ENCODE data around the gene DNTT.

Gene DNTT

DNA sequence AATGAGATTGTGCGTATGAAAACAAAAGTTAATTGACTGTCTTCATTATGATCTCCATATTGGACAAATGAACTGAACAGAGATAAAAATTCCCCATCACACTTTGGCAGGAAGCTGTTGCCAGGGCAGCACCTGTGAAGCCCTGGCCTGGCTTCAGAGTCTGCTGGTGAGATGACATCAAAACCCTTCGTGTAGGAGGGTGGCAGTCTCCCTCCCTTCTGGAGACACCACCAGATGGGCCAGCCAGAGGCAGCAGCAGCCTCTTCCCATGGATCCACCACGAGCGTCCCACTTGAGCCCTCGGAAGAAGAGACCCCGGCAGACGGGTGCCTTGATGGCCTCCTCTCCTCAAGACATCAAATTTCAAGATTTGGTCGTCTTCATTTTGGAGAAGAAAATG is at the start of gene DNTT:
TSS of gene DNTT (plus strand) at position 205 of the 400 bp plus-strand sequence. CDS start at position 269, 64 bp downstream.
- no peak for DNase-seq (ENCODE audit: low read depth in 2 of 2, low spot score in 1 of 2)

DNA sequence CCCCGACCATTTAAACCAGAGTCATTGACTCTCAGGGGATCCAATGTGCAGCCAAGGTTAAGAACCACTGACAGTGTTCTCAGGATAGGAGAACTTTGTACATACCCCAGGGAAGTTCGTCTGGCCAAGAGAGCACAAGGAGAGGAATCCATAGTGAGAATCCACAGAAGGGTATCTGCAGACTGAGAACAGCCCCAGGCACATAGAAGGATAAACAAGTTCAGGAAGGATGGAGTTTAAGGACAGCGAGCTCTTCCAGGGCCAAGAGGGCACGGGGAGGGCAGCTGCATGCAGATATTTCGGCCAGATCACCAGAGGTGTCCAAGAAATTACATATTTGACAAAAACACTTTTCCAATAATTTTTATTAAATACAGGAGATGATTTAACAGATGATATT is 49.3 kb upstream of the DNTT start:
- no peak for DNase-seq (ENCODE audit: low read depth in 2 of 2, low spot score in 1 of 2)

DNA sequence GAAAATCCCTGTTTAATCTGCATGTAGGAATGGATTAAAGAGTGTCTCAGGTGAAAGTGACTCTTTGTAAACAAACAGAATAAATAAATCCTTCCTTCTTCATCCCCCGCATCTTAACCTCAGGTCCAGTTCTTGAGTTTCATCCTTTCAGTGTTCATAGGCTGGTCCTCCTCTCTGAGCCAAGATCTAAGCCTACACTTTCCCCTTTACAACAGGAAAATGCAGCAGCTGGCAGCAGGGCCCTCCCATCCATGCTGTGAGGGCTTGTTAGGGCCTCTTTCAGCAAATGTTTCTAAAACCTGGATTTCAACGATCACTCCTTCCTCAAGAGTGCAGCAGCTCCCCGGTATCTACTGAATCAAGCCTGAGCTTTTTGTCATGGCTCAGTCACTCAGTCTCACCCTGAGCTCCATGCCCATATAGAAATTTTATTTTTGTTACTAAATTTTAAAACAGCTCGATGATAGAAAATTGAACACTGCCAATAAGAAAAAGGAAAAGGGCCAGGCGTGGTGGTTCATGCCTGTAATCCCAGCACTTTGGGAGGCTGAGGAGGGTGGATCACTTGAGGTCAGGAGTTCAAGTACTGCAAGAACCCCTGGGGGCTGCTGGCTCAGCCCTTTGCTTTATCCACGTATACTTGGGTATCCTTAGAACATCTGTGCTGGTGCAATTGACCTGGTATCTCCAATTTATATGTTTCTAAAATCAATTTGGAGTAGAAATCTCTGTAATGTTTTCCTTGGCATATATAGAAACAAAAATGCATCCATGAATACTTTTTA is 48.5 kb upstream of the DNTT start:
- no peak for DNase-seq (ENCODE audit: low read depth in 2 of 2, low spot score in 1 of 2)

DNA sequence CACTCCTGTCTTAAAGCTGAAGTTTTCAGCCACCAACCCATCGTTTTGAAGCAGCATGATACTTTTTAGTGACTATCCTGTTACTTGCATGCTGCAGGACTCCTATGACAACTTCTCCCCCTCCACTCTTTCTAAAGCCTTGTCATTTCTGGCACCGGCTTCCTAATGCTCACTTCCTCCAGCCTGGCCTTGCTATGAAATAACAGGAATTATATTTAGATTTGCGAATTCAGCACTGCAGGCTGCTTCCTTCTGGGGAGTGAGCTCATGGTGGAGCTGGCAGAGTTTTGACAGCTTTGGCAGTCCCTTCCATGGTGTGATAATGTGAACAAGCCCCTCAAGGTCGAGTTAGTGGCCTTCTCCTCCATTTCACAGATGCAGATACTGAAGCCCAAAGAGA is 46.3 kb upstream of the DNTT start:
- DNase-seq (ENCODE audit: low read depth in 2 of 2, low spot score in 1 of 2), result no peak

DNA sequence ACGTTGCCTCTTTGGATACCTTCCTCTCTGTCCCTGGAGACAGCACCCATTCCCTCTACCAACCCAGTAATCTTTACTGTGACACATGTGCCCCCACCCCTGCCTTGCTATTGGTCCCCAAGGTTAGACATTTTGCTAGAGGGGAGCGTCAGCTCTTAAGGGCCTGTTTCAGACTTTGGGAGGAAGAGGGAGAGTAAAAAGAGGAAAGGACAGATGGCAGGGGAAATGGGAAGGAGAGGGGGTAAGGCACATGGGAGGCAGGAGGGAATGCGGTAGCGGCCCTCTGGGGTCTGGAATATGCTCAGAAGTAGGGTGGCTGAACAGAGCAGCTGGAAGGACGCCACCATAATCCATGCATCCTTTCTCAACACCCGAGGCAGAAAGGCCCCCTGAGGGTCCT is 45.1 kb upstream of the DNTT start:
- DNase-seq (ENCODE audit: low read depth in 2 of 2, low spot score in 1 of 2), result no peak

DNA sequence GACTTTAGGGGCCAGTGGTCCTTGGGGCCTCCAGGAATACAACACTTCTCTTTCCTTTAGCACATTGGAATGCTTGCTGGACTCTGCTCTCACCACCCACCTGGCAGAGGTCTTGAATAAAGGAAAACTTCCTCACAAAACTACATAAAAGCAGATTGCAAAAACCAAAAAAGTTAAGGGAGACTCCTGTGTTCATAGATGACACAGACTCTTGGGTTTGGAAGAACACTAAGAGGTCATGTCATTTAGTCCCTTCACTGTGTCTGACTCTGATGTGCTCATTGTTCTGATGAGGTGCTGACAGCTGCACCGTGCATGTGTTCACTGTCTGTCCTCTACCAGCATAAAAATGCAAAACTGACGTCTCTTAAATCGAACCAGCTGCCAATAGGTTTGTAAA is 44.2 kb upstream of the DNTT start:
- DNase-seq (ENCODE audit: low read depth in 2 of 2, low spot score in 1 of 2), result no peak

DNA sequence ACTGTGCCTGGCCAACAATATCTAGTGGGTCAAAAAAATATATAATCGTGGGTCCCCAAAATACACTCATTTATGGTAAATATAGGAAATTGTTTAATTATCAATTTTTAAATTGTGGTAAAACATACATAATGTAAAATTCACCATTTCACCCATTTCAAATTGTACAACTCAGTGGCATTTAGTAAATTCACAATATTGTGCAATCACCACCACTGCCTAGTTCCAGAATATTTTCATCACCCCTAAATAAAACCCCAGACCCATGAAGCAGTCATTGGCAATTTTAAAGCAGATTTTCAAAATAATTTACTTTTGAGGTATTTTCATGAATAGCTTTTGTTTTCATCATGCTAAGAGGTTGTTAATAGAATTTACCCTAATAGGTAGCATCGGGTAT is 43.1 kb upstream of the DNTT start:
- DNase-seq (ENCODE audit: low read depth in 2 of 2, low spot score in 1 of 2), result no peak

DNA sequence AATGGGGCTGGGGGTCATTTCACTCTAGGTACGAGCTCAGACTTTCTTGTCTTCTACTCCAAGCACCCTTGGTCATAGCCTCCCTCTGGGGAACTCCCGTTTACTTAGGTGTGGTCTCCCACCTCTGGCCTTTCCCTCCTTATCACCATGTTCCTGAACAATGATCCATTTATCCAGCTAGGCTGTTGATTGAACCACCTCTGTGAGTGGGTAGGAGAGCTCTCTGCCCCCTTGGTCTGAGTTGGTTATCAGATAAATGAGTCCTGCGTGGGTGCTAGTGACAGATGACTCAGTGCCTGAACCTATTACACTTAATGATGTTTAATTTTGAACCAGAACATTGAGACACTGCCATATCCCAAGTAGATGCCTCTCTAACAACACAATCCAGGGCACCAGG is 42.3 kb upstream of the DNTT start:
- DNase-seq (ENCODE audit: low read depth in 2 of 2, low spot score in 1 of 2), result no peak

DNA sequence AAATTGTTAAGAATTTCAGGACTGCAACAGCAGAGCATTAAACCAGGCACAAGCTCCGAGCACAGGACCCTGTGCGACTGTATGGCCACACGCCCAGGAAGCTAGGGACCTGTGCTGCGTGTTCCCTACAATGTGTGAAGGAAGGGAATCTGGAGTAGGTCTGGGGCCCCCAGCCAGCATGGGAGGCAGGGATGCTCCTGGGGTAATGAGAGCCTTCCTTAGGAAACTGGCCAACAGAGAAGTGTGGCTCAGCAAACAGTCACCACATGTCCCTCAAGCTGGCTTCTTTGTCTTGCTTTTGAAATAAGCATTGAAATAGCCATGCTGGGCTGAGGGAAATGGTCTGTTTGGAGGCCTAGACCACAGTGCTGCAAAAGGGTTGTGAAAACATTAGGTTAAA is 41.1 kb upstream of the DNTT start:
- no peak for DNase-seq (ENCODE audit: low read depth in 2 of 2, low spot score in 1 of 2)

DNA sequence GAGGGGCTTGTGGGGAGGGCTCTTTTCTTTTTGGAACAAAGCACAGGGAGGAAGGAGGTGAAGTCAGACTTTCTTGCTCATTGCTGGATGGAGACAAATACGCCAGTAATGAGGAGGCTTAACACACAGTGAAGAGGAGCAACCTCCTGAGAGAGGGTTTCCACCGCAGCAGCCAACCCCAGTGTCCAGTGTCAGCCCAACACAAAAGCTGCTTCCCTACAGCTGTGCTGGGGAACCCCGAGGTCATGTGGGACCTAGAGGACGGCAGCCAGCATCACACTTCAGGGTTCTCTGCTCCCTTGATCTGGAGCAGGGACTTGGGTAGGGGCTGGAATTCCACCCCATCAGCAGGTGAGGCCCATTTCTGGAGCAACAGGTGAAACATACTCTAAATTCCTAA is 40.6 kb upstream of the DNTT start:
- no peak for DNase-seq (ENCODE audit: low read depth in 2 of 2, low spot score in 1 of 2)

DNA sequence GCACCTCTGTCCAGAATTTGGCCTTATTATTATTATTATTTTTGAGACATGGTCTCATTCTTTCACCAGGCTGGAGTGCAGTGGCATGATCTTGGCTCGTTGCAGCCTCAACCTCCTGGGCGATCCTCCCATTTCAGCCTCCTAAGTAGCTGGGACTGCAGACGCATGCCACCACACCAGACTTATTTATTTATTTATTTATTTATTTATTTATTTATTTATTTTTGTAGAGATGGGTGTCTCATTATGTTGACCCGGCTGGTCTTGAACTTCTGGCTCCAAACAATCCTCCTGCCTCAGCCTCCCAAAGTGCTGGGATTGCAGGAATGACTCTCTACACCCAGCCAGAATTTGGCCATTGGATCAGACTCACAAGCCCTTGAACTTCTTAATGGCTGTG is 39.3 kb upstream of the DNTT start:
- no peak for DNase-seq (ENCODE audit: low read depth in 2 of 2, low spot score in 1 of 2)

DNA sequence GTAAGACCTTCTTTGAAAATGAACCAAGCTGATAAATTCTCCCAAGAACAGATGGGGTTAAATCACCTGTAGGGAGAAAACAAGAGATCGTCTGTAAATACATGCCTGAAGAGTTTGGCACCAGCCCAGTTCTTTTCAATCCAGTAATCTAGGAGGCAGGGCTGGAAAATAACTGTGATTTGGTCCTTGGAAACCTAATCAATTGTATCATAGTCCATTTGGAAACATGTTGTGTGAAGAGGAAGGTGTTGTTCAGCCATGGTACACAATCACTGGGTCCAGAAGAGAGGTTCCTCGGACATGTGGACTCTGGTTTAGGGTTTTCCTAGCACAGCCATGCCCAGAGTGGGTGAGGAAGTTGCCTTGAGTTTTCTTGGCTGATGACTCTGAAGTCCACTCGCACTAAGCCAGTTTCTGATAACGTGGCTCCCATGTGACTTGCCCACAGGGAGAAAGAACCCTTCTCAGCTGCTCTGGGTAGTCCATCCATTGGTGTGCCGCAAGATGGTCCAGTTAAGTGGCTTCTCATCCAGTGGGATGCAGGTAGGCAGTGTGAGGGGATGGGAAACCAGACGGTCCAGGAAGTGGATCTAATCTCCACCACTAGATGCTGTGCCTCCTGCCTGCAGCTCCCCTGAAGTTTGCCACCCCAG is 38.0 kb upstream of the DNTT start:
- DNase-seq (ENCODE audit: low read depth in 2 of 2, low spot score in 1 of 2), result no peak

DNA sequence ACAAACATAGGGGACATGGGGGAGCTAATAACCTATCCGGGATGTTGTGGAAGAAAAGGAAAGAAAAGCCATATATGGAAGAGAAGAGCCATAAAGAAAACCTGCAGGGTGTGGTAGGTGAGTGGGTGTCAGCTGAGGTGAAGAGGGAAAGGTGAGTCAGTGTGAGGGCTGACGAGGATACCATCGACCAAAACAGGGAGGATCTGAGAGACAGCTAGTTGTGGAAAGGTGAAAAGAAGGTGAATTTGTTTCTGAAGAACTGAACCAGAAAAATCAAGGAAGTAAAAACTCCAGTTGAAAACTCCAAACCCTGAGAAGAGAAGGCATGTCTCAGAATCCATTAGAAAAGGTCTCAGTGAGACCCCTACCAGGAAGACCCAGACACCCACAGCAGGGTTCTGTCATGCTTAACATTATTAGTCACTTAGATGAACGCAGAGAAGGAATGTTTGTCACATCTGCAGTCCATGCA is 37.0 kb upstream of the DNTT start:
- no peak for DNase-seq (ENCODE audit: low read depth in 2 of 2, low spot score in 1 of 2)

DNA sequence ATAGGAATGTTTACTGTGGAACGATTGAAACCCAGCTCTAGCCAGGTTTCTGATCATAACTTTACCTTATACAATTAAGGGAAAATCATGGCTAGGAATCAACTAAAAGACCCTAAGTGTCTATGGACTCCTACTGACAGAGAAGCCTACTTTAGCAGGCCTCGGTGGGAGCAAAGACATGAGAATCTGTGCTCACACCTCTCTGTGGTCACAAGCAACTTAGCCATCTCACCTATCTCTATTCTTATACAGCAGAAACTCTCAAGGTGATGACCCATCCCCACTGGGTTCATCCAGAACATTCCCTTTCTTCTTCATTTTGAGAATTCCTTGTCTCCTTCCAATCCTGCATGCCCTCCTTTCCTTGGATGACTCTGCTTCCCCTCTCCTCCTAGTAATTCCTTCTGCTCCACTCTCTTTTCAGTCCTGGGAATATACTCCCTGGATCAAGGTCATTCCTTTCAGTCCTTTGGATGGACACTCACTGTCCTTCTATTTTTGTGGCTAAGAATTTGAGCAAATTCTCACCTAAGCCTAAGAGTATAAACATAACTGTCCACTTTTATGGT is 35.8 kb upstream of the DNTT start:
- DNase-seq (ENCODE audit: low read depth in 2 of 2, low spot score in 1 of 2), result no peak

DNA sequence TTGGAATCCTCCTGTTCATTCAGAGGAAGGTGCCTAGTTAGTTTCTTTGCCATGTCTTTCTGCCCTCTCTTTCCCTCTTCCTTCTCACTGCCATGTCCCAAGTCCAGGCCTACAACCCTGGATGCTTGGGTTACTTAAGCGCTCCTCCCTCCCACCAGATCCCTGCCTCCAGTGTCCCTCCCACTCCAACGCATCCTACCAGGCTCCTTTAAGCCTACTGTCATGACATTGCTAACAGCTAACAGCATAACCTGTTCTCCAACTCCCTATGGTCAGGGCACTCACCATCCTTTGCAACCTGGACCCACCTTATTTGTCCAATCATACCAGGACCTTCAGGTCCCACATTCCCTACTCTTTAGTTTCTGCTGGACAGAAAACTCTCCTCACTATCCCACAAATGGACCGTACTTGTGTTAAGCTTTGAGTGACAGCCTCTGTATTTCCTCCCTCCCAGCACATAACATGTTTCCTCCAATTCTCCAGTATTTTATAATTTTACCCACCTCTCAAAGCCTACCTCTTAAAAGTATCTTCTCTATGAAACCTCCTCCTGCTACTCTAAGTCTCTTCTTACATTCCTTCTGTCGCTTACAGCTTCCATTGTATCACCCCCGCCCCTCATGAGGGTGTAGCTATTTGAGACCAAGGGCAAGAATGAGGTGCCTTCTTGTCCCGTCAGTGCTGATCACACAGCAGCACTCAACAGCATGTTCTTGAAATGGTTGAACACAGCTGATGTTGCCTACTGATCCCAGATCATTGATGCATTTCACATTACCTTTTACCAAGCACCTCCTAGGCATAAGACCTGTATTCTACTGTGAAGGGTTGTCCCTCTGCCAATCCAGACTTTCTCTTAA is 34.6 kb upstream of the DNTT start:
- no peak for DNase-seq (ENCODE audit: low read depth in 2 of 2, low spot score in 1 of 2)

DNA sequence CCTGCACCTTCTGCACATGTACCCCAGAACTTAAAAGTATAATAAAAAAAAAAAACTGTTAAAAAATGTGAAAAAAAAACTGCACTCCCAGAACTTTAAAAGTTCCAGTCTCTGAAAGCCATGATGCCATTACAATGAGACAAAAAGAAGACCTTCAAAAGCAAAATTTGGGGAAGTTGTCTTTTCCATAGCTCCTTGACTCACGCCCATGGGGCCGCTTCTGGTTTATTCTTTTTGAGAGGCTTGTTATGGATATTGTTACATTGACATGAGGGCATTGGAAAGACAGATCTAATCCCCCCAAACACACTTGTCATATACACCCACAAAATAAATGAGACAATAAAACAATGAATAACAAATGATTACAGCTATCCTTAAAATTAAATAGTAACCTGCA is 33.7 kb upstream of the DNTT start:
- DNase-seq (ENCODE audit: low read depth in 2 of 2, low spot score in 1 of 2), result no peak

DNA sequence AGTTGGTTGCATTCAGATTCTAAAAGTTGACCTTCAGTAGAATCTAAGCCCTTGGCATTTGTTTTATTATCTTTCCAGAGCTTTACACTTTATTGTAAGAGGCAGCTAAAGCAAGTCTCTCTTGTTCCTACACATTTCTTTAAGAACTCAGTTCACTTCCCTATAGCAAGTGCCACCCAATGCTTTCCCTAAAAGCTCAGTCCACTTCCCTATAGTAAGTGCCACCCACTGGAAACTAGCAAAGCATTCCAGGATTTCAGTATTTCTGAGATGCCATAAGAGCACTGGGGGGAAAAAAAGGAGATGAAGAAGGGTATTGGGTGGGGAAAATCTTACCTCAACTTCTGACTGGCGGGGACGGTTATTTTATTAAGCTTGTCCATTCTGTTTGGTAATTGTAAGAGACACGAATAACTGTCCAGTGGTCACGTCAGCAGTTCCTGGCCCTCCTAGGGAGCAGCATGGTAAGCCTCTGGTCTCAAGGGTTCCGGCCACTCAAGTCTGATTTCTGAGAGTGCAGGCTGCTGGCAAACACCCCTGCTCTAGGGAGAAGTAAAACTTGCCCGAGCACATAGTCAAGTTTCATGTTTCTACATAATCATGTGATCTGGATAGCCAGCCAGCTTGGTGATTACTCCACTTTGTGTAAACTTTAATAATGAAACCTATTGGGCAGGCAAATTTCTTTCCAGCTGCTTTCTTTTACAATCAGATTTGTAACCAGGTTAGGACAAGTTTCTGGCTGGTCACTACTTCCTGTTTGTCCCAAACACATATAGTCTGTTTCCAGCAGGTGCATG is 33.0 kb upstream of the DNTT start, which contains the start of gene BLNK:
TSS of gene BLNK (minus strand) at position 554 of the 800 bp plus-strand sequence. CDS start at position 383, 171 bp downstream.
- DNase-seq (ENCODE audit: low read depth in 2 of 2, low spot score in 1 of 2), result no peak

DNA sequence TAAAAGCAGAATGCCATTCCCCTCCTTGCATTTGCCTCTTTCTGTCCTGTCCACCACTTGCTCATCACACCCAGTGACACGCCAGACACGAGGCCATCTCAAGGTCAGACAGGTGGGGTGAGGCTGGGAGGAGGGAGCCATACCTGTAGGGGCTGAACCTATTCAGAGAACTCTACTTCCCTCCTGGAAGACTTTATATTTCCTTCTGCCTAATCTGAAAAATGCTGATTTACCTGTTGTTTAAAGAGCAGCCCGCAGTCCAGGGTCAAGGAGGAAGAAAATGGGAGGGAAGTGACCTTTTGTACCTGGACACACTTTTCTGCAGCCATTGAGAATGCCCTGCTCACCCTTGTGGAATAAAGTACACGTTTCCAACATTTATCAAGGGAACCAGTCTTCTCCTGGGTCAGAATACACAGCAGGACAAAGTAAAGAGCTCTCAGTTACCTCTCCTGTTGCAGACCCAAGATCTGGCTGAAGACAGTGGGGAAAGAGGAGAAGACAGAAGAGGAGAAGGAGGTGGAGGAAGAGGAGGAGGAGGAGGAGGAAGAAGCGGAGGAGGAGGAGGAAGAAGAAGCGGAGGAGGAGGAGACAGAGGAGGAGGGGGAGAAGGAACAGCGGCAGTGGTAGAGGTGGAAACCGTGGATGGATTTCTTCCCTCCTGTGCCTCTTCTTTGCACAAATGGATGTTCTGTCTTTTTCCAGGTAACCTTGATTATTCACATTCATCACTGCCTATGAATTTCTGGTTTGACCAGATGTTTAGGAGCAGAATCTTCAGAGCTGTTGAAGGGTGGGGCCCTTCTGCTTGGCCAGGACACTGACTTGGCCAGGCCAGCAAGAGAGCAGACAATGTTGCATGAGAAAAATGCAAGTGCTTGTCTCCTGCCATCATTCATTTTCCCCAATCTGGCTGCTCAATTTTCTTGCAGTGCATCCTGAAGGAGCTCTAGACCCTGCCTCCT is 31.6 kb upstream of the DNTT start:
- no peak for DNase-seq (ENCODE audit: low read depth in 2 of 2, low spot score in 1 of 2)

DNA sequence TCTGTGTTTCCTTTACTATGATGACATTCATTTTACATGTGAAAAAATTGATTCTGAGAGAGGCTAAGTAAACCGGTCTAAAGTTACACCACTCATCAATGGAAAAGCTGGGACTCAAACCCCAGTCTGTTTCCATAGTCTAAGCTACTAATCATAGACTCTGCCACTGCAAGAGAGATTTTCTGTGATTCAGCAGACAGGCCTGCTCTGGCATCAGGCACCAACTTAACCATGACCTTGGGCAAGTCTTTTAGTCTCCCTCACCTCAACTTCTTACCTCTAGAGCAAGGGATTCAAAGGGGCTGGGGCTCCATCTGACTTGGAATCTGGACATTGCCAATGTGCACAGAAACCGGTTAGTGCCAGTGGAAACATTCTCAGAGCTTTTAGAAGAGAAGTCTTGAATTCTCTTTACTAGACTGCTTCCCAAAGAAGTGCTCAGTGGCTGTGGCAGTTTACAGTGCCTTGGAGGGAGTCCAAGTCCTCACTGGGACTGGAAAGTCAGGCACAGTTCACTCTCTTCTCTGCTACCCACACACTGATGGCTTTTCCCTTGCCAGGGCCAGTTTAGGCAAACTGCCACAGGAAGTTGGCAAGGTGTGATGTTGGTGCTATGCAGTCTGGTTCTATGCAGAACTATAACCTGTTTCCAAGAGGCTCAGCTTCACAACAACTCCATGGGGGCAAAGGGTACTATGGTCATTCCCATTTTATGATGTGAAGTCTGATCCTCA is 28.4 kb upstream of the DNTT start:
- DNase-seq (ENCODE audit: low read depth in 2 of 2, low spot score in 1 of 2), result no peak

Data from stimulated activated CD8-positive, alpha-beta memory T cell treated with anti-CD3 and anti-CD28 coated beads, Interleukin-4, amount 100 ng/mL, for 1 hour (primary cell).